ENCODE data around the gene SNRNP27. TPM values are rescaled to one million over a fixed set of nuclear protein-coding genes. Genes with fewer than 3 reads are reported as not detected.

Gene SNRNP27
- total RNA-seq, 1 donor from 2014 or later: 40.5 TPM

DNA sequence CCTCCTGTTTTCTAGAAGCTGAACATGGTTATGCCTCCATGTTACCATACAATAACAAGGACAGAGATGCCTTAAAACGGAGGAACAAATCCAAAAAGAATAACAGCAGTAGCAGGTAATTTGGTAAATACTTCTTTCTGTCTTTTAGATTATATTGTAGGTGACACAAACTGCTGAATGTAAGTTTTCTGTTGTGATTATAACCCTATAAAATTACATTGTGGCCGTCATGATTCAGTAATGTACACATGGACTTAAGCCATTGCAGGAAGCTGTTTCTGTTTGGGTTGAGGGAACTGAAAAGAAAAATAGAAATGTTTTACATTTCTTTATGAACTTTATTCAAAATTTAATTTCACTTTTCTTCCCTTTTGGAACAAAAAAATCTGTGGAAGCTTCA is 22.4 kb downstream of the SNRNP27 start:
- no peak for DNase-seq

DNA sequence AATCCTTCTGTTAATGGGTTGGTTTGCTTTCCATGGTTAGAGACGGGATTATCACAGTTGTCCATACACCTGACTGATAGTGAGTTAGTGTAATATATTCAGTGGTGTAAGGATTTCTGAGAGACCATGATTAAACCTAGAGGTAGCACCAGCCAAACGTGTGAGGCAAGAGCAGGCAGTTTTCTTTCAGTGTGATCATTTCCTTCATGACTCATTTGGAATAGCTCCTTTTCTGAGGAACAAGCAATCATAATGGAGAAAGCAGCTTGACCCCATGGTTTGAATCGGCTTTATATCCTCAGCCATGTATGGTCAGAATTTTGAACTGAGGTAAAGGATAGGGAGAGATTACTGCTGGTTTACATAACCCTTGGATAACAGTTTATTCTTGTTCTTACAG is 24.1 kb downstream of the SNRNP27 start:
- DNase-seq: no peak

DNA sequence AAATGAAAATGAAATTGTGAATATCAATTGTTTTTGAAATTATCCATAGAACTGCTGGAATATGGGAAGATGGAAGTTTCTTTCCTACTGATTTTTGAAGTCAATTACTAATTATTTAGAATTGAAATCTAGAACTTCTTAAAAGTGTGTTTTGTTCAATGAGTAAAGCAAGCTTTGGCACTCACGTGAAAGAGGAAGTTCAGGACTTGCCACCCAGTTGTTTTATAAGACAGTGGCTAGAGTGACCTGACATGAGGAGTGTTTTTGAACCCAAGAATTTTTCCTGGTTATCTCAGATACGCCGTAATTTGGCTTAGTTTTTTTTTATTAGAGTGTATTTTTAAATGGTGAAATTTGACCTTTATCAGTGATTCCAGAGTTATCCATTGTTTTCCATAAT is 24.6 kb downstream of the SNRNP27 start:
- DNase-seq: no peak

DNA sequence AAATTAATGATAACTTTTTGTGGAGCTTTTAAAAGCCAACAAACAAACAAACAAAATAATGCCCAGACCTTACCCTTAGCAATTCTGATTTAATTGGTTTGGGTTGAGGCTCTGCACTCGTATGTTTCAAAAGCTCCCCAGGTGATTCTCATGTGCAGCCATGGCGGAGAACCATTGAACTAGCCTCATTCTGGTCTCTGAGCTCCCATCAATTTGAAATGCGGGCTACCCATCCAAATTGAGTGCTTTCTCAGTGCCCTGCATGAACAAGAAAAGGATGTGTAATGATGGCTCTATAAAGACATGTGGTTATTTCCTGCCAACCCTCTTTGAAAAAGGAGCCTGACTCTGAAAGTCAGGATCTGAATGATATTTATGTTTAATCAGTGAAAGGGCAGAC is 29.4 kb downstream of the SNRNP27 start:
- DNase-seq: no peak

DNA sequence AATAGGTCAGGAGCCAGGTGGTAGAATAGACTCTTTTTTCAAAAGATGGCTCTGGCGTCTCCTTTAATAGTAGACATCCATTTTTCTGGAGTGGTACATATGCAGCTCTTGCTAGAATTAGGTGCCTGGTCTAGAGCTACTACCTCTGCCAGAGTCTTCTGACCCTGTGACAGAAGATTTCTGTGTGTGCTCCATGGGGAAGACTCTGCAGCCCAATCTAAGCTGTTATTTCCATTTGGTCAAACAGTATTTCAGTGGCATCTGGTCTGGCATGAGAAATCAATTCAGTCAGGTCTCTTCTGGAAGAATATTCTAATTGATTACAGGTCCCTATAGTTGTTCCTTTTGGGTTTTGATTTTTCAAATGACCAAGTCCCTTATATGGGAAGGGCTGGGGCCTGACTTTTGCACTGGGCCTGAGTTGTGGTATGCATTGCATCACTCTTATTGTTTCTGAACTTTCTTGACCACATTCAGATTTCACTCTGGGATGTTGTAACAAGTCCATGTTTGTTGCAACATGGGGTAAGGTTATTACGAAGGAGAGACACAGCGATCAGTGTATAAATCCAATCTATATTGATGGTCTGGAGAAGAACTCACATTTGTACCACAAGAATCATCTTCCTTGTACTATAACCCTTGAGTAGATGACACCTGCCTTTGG is 33.2 kb downstream of the SNRNP27 start:
- no peak for DNase-seq

DNA sequence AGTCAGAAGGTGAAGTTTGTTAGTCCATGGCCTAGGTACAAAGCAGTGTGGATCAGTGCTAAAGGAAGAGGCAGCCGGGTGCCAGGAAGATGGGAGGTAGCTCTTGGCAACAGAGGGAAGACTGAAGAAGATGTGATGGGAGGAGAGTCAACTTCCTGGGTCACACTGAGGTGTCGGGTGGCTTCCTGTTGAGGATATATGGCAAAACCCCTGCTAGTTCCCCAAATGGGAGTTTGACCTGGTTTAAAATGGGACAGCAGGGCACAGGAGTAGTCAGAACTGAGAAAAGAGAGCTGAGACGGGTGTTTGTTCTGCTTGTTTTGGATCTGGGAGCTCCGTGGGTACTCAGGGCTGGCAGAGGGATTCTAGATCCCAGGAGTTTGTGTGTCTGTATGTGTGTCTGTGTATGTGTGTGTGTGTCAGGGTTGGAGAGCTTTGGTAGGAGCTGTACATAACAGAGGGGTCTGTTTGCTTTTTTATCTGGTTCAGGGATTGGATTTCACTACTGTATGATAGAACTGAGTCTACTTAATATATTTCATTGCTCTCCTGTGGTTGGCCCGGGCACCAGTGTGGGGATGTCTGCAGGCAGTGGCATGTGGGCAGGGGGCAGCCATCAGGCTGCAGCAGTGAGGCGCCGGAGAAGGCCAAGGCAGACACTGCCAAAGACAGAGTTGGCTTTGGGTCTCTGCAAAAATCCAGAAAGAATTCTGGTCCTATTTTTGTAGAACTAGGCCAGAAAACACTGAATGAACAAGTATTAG is 38.3 kb downstream of the SNRNP27 start:
- DNase-seq: no peak

DNA sequence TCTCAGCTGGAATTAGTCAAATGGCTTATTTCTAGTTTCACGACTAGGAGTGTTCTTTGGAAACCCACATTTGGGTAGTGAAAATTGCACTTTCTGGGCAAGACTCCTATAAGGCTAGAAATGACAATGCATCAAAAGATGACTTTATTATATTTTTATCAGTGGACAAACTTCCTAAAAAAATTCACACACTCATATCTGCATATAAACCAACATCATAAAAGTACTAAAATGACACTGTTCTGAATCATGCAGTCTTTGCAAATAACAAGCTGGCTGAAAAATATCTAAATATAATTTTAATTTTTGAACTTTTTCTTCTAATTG is 38.8 kb downstream of the SNRNP27 start:
- DNase-seq: no peak

DNA sequence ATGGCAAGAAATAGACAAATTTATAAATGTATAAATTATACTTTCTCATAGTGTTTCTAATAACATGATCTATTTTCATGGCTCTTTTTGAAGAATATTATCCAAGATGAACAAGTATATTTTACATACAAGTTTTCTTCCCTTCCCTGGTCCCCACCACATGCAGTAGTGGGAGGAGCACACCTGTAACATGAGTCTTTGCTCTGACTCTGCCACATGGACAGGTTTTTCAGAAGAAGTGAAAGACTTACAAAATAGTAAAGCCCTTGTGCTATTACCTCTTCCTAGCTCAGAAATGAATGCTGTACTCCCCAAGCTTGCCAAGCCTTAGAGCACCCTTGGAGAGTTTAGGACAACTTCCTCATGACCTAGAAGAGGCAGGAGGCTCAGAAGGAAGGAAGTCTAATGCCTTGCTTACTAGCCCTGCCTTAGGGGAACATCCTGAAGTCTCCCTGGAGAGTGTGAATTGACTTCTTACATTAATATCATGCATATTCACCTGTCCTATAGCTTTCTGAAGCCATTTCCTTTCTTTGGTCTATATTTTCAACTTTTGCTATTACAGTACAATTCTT is 39.6 kb downstream of the SNRNP27 start:
- DNase-seq: no peak

DNA sequence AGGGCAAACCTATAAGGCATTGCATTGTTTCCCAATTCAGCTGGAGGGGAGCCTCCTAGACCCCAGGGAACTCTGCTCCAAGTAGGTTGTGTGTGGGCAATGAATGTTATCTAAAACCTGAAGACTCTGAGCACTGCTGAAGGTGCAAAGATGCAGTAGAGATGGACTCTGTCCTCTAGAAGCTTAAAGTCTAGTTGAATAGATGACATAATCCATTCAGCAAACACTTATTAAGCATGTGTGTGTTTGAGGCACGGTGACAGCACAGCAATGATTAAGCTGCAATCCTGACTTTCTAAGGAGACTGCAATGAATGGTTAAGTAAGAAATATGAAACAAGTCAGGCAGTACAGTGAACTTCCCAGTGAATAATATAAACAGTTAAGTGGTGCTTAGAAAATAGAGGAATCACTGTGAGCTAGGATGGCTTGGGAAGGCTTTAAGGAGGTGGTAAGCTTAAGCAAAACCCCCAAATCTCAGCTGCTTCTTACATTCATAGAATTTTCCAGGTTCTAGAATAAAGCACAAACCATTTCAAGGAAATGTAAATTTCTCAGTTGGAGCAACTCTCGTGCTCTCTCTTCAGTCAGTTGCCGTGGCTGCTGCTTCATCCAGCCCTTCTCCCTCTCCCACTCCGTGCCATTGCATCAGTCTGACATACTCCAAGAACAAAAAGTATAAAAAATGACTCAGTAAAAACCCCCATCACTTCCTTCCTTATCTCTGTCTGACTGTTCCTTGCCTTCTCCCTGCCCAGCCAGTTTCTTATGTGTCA is 40.3 kb downstream of the SNRNP27 start:
- no peak for DNase-seq

DNA sequence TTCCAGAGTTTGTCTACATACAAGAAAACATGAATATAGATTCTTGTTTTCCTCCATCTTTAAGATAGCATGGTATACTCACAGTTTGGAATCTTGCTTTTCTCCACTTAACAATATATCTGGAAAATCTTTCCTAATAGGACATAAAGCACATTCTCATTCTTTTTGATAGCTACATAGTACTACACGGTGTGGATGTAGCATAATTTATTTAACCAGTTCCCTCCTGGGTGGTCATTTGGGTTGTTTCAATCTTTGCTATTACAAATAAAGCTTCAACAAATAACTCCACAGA is 40.8 kb downstream of the SNRNP27 start:
- no peak for DNase-seq

DNA sequence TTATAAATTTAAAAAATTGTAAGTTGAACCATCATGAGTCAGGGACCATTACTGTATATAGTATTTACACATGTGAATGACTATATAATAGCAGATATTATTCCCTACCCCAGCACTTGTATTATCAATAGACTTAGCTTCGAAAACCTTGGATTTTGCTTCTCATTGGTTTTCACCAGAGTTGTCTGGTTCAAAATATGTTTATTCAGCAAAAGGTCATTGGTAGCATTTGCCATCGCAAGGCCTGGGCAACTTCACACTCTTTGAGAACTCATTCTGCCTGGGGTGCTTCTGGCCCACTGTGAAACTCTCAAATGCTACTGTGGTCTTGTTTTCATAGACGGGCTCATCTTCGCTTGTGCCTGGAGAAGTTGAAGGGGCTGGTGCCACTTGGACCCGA is 41.3 kb downstream of the SNRNP27 start:
- no peak for DNase-seq

DNA sequence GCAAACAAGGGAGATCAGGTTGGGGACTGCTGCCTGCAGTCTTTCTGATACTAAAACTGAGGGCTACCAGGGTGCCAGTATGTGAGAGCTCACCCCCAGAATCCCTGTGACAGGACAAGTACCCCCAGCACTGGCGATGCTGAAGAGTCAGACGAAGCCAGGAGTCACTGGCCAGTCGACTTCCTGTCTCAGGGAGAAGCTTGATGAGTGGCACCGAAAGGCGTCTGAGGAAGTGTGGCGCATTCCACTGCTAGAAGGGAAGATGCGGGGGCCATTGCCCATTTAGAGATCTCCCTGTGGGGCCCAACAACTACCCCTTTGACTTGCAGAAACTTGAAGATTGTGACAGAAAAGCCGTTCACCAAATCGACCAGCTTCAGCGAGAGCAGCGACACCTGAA is 43.1 kb downstream of the SNRNP27 start:
- DNase-seq: no peak

DNA sequence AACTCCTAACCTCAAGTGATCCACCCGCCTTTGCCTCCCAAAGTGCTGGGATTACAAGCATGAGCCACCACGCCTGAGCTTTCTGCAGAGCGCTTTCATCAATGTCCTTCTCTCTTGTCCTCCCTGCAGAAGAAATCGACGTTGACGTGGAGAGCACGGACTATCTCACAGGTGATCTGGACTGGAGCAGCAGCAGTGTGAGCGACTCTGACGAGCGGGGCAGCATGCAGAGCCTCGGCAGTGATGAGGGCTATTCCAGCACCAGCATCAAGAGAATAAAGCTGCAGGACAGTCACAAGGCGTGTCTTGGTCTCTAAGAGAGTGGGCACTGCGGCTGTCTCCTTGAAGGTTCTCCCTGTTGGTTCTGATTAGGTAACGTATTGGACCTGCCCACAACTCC is 44.2 kb downstream of the SNRNP27 start:
- no peak for DNase-seq

DNA sequence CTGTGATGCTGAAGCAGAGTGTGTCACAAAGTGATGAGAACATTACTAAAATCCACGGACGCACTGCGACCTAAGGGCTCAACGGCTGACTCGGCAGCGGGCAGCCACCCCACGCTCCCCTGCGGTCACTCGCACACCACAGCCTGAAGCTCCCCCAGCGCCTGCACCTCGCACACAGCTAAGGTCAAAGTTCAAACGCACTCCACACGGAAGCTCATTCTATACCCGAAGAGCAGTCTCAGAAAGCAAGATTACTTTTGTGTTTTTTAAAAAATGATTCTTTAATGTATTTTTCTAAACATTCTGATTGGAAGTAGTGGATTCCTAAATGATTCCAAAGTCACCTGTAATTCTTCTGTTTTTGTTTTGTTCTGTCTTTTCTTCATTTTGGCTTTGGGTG is 46.0 kb downstream of the SNRNP27 start:
- no peak for DNase-seq

DNA sequence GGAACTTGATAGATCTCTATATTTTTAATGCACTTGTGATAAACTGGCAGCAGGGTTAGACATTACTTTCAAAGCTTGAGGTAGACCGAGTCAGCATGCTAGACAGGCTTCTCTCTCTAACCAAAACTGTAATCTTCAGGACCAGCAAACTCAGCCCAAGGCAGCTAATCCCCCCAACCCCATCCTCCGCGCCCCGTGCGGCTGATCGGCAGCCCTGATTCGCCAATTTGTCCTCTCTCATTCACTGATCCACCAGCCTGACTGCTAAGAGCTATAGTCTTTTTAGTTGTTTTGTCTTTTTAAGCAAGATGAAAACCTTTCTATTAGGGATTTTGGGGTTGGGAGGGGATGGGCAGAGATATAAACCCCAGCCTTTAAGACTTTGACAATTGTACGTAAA is 46.9 kb downstream of the SNRNP27 start:
- DNase-seq: no peak

DNA sequence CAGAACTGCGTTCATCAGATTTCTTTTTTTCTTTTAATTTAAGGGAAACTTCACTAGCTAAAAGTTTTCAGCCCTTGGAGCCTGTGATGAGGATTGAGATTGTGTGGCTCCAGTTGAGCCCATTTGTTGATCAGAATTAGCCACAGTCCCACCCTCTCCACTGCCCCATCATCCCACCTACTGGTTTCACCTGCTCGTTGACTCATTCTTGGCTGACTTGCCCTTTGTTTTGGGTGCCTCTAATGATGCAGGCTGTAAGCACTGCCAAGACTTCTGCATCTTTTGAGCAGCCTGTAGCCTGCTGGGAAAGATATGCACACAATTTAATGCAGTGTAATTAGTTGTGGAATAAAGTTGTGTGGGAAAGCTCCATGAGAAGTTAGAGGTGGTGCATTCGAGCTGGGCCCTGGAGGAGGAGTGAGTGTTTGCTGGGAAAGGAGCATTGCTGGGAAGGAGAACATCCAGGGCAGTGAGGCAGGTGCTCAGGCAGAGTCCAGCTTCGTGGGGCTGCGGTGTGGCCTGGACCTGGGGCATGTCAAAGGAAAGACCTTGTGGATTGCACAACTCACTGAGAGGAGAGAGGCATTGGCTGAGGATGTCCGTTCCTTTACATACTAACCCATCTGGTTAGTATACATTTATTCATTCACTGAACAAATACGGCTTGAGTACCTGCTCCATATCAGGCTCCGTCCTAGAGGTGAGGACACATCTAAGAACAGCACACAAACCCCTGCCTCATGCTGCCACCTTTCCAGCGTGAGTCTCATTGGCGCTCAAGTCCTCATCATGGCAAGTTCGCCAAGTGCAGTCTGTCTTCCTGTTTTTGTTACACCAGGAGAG is 49.5 kb downstream of the SNRNP27 start:
- DNase-seq: no peak

DNA sequence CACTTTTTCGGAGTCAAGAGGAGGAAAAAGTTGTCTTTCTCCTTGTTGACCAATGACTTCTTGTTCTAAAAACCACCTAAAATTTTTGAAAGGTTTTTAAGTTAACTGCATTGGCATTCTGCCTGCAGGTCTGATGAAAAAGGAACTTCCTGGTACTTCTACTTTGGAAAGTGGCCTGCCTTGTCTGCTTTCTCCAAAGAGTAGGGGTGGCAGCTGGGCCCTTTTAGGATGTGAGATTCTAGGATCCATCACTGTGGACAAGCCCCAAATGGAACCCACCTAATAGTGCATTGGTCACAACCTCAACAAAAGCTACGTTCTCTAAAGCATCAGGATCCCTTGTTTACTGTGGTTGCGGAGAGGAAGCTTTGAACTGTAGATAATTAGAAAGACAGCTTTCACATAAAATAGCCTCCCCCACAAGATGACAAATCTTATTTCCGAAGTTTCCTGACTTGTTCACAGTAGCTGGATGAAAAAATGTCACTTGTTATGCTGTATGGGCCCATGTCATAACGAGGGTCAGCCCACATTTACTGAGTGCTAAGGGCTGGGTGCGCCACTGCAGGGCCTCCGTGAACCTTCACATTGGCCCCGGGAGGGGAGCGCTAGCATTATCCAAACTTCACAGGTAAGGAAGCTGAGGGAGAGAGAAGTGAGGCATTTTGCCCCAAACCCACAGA is 50.2 kb downstream of the SNRNP27 start:
- no peak for DNase-seq

DNA sequence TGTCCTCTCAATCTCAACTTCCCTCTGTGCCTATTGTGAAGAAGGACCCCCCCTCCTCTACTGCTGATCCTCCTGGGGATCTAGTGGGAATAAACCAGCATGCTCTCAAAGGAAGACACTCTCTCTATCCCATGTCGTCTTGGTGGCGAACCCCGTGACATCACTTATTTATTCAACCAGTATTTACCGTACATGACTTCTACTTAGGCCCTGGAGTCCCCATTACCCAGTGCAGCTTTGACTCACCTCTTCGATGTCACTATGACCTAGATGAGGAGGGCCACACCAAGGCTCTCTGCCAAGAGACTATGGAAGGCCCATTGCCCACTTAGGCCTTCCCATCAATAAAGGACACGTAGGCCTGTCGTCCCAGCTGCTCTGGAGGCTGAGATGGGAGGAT is 51.0 kb downstream of the SNRNP27 start:
- no peak for DNase-seq

DNA sequence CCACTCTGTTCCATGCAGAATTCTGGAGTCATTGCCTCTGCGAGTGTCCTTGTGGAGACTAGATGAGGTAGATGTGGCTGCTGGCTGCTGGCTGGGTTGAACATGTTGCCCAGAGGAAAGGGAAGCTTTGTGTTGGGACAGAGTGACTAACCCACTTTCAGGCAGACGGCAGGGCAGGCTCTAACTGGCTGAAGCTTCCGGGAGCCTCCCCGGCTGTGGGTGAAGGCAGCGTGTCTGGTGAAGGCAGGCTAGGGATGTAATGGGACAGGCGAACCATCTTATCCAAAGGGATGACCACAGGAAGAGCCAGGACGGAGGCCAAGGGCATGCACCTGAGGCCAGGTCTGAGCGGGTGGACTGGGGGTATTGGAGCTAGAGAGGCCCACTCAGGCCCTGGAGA is 51.7 kb downstream of the SNRNP27 start:
- DNase-seq: no peak

DNA sequence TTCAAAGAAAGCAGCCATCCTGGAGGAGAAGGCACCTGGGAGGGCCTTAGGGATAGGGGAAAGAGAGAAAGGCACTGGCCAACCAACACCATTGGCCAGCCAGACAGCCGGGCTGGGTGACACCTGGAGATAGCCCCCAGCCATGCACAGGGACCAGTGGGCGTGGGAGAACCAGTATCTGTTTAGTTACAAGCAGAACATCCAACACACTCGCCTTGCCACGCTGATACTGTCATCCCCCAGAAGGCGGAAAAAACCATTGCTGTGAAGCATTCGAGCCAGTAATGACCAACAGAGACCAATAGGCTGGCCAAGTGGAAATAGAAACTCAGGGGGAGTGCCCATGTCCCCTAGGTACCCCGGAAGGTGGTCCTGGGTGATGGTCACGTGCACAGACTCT is 52.2 kb downstream of the SNRNP27 start:
- DNase-seq: no peak

DNA sequence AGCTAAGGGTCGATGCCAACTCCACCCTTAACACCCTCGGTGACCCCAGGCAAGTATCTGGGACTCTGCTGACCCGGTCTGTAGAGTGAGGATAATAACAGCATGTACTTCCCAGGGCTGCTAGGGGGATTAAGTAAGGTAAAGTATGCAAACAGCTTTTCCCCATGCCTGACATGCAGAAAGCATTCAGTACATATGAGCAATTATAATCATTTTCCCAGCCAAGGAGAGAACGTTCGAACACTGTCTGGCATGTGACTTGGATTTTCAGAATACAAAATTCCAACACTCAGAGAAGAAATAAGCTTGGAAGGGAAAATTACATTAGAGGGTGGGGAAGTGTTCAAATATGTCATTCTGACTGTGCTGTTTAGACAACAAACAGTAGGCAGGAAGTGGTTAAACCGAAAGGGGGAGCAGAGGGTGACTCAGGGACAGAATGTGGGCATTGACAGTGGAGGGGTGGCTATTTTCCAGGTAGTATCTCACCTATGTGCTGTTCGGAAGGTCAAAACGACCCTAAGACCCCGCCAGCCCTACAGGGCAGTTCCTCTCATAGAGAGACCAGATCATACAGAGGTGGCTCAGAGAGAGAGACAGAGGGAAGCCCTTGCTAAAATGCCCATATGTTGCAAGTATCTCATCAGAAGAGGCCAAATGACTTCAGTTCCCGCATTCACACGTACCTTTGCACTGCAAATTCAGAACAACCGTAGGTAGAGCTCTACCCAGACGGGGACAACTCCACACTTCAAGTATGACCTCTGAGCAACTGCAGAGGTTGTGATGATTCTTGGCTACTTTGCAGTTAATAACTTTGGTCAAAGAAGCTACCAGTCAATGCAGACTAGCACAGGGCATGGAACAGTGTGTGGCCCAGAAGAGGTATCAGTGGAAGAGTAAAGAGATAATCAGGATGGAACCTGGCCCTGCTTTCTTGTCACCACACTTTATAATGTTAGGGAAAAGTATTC is 52.9 kb downstream of the SNRNP27 start:
- DNase-seq: no peak
